GM12864 (cell line): ENCODE measurements around the gene RAF1.
"Not testable (repeated sequence)": the region's sequence is repeated elsewhere in the genome, so short reads cannot be mapped to it uniquely, and the experiment has no call there.

Experiments
- DNase-seq: peaks from one replicate; pipeline ENCODE4 v3.0.0-alpha.2; 2011; ENCODE audit warnings: low read depth
- H3K4me3 ChIP-seq: 2 replicates; pipeline ENCODE4 v1.5.1; 2011; ENCODE audit warnings: mild to moderate bottlenecking, low read depth, low read length, control low read depth
- TF ChIP-seq, protein P1 (sequence below): IDR thresholded peaks from 2 replicates; pipeline ENCODE4 v1.5.1; 2011; ENCODE audit warnings: low read depth, mild to moderate bottlenecking, moderate library complexity, low read length, control low read depth, inconsistent platforms; ENCODE audit errors: missing control alignments

RAF1 gene

DNA sequence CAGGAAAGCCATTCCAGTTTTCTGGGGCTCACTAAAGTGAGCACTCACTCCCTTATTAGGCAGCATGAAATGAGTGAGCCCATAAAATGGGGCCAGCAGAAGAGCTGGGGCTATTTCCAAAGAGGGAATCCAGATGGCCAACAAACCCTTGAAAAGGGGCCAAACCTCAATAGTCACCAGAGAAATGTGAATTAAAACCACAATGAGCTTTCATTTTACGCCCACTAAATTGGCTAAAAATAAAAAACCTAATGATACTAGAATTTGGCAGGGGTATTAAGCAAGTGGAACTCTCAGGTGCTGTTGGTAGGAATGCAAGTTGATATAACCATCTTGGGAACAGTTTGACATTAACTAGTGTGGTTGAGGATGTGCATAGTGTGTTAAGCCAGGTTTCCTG, 42.1 kb upstream of the RAF1 start:
- H3K4me3 ChIP-seq: no peak overlapping the region
- TF ChIP-seq, protein P1, sequence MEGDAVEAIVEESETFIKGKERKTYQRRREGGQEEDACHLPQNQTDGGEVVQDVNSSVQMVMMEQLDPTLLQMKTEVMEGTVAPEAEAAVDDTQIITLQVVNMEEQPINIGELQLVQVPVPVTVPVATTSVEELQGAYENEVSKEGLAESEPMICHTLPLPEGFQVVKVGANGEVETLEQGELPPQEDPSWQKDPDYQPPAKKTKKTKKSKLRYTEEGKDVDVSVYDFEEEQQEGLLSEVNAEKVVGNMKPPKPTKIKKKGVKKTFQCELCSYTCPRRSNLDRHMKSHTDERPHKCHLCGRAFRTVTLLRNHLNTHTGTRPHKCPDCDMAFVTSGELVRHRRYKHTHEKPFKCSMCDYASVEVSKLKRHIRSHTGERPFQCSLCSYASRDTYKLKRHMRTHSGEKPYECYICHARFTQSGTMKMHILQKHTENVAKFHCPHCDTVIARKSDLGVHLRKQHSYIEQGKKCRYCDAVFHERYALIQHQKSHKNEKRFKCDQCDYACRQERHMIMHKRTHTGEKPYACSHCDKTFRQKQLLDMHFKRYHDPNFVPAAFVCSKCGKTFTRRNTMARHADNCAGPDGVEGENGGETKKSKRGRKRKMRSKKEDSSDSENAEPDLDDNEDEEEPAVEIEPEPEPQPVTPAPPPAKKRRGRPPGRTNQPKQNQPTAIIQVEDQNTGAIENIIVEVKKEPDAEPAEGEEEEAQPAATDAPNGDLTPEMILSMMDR: no peak
- DNase-seq: no peak

DNA sequence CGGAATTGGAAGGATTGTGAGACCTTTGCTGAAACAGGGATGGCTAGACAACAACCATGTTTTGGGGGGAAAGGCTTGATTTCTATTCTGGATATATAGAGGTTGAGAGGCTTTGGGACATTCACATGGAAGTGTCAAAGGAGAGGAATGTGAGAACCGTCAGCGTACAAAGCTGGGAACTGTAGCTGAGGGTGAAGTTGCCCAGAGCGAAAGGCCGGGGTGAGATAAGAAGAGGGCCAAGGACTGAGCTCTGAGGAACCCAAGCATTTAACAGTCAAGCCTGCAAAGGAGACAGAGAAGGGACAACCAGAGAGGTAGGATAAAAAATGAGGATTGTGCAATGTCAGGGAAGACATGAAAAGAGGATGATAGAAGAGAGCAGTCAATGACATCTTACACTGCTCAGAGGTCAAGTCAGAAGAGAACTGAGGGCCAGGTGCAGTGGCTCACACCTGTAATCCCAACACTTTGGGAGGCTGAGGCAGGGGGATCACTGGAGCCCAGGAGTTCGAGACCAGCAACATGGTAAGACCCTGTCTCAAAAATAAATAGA, 41.5 kb upstream of the RAF1 start:
- TF ChIP-seq, protein P1: no peak
- no peak for DNase-seq
- H3K4me3 ChIP-seq: no peak overlapping the region

DNA sequence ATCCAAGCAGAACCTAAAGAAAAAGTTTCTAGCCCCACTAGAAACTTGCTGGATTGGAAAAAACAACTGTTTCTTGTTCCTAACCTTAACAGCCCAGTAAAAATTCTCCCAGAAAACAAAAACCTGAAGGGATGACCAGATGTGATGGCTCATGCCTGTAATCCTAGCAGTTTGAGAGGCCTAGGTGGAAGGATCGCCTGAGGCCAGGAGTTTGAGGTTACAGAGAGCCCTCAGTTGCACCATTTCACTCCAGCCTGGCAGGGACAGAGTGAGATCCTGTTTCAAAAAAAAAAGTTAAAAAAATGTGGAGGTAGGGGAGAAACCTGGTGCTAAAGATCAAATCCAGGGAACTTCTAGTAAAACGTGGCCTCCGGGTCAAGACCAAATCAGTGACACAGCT, 38.6 kb upstream of the RAF1 start:
- no peak overlapping the region for H3K4me3 ChIP-seq
- TF ChIP-seq, protein P1: no peak
- no peak for DNase-seq

DNA sequence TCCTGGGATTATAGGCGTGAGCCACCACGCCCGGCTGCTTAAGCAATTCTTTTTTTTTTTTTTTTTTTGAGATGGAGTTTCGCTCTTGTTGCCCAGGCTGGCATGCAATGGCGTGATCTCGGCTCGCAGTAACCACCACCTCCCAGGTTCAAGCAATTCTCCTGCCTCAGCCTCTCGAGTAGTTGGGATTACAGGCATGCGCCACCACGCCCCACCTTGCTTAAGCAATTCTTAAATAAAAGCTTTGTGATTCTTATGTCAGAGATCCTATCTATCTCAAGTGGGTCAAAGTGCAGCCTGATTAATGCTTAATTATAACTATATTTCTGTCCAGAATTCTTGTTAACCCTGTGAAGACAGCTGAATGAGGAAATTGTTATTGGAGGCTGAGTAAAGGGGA, 37.7 kb upstream of the RAF1 start:
- not testable (repeated sequence) for H3K4me3 ChIP-seq, DNase-seq

DNA sequence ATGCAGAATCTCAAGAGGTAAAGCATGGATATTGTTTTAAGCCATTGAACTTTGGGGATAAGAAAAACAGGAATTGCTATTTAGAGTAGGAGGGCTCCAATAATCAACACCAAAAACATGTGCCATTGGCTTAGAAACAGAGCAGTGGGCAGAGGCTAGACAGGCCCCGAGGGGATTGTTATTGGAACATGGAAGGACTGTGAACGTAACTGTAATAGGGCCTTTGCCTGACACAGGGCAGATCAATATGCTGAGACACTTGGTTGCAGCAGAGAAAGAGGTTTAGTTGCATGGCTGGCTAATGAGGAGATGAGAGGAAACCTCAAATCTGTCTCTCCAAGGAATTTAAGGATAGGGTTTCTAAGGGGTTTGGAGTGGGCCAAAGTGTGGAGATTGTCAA, 36.9 kb upstream of the RAF1 start:
- no peak for DNase-seq
- TF ChIP-seq, protein P1: no peak
- no peak overlapping the region for H3K4me3 ChIP-seq

DNA sequence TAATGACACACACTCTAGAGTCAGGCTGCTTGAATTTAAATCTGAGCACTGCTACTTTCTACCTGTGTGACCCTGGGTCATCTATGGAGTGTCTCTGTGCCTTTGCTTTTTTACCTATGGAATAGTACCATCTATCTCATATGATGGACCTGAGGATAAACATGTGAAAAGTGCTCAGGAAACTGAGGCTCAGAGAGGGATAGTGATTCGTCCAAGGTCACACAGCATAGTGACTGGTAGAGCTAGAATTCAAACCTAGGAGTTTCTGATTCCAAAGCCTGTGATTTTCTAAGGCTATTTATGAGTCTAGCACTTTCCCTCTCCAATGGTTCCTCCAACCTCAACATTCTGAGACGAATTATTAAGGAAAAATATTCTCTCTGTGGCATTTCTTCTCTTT, 32.0 kb upstream of the RAF1 start:
- TF ChIP-seq, protein P1: no peak
- no peak overlapping the region for H3K4me3 ChIP-seq

DNA sequence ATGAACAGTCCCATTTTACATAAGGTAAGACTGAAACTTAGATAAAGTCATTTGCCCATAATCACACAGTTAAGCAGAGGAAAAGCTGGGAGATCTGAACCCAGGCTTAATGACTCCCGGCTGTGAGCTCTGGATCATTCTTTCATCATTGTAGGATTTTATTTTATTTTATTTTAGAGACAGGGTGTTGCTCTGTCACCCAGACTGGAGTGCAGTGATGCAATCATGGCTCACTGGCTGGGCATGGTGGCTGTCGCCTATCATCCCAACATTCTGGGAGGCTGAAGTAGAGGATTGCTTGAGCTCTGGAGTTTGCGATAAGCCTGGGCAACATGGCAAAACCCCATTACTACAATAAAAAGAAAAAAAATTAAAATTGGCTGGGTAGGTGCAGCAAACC, 31.2 kb upstream of the RAF1 start:
- TF ChIP-seq, protein P1: no peak
- no peak overlapping the region for H3K4me3 ChIP-seq
- DNase-seq: no peak

More for the DNA sequence above, 32.0 kb upstream of the RAF1 start:
- no peak for DNase-seq
